Fibroblast of lung (primary cell): ENCODE results near the gene MS4A4A. TPM values are rescaled to one million over a fixed set of nuclear protein-coding genes. Genes with fewer than 3 reads are reported as not detected.

Experiments
- DNase-seq, 2 donors: peaks; one replicate each; pipeline versions ENCODE4 v3.0.0 to v3.0.0-alpha.2; 2010; ENCODE audit warnings: low read depth in 2 of 2
- H2AFZ ChIP-seq: 2 replicates; pipeline ENCODE4 v1.5.1; 2012; ENCODE audit warnings: low read length, control low read depth, inconsistent platforms
- H3K27ac ChIP-seq: 2 replicates; pipeline ENCODE4 v1.5.1; 2011; ENCODE audit warnings: low read length, control low read depth; ENCODE audit not compliant: insufficient read depth
- H3K27me3 ChIP-seq: 2 replicates; pipeline ENCODE4 v1.5.1; 2011; ENCODE audit warnings: mild to moderate bottlenecking, low read length; ENCODE audit not compliant: control insufficient read depth, insufficient read depth
- H3K36me3 ChIP-seq: 2 replicates; pipeline ENCODE4 v1.5.1; 2011; ENCODE audit warnings: low read length; ENCODE audit not compliant: control insufficient read depth, insufficient read depth
- H3K4me1 ChIP-seq: 2 replicates; pipeline ENCODE4 v1.5.1; 2011; ENCODE audit warnings: low read length; ENCODE audit not compliant: control insufficient read depth, insufficient read depth; ENCODE audit errors: extremely low read depth
- H3K4me2 ChIP-seq: 2 replicates; pipeline ENCODE4 v1.5.1; 2011; ENCODE audit warnings: low read length, control low read depth; ENCODE audit not compliant: insufficient read depth; ENCODE audit errors: extremely low read depth
- H3K4me3 ChIP-seq, 4 experiments: fragments of 200-600 bp in 1 of 4; sonication (generic) in 1 of 4; replicated peaks in 1 of 4; 2 replicates each; pipeline ENCODE4 v1.5.1; 2011 to 2016; ENCODE audit warnings: low read length in 4 of 4, low read depth in 3 of 4, mild to moderate bottlenecking in 3 of 4, control low read depth in 2 of 4, inconsistent platforms in 1 of 4, mixed read lengths in 1 of 4; ENCODE audit not compliant: insufficient read depth in 1 of 4; ENCODE audit errors: control extremely low read depth in 1 of 4
- H3K79me2 ChIP-seq: 2 replicates; pipeline ENCODE4 v1.5.1; 2012; ENCODE audit warnings: mild to moderate bottlenecking, low read length, inconsistent platforms; ENCODE audit not compliant: control insufficient read depth, insufficient read depth
- H3K9ac ChIP-seq: 2 replicates; pipeline ENCODE4 v1.5.1; 2011; ENCODE audit warnings: mild to moderate bottlenecking, low read length, control low read depth; ENCODE audit not compliant: insufficient read depth
- H3K9me3 ChIP-seq: 2 replicates; pipeline ENCODE4 v1.5.1; 2012; ENCODE audit warnings: low read depth, low read length; ENCODE audit not compliant: control insufficient read depth, insufficient read depth
- H4K20me1 ChIP-seq: 2 replicates; pipeline ENCODE4 v1.5.1; 2011; ENCODE audit warnings: low read length; ENCODE audit not compliant: control insufficient read depth, insufficient read depth; ENCODE audit errors: extremely low read depth
- EZH2 ChIP-seq: IDR thresholded peaks from 2 replicates; pipeline ENCODE4 v1.5.1; 2012; ENCODE audit warnings: low read length, control low read depth, mild to moderate bottlenecking; ENCODE audit errors: missing control alignments
- polyA plus RNA-seq, 2 donors: library from polyadenylated mRNA; depleted of rRNA in 1 of 2; stranded (reverse) in 1 of 2; unstranded in 1 of 2; fragments of >200 nt; gene quantifications; 2 replicates each; pipeline ENCODE4 v1.2.1, GENCODE V29; 2011 to 2012; ENCODE audit warnings: missing spikeins in 1 of 2
- total RNA-seq: library from RNA; depleted of rRNA; stranded (reverse); fragments of >200 nt; gene quantifications from 2 replicates; pipeline ENCODE4 v1.2.1, GENCODE V29; 2014
- TF ChIP-seq, protein P1 (sequence below), 2 donors: IDR thresholded peaks in 1 of 2; conservative IDR thresholded peaks in 1 of 2; 1 replicate in 1 of 2; 2 replicates in 1 of 2; pipeline ENCODE4 v1.5.1; 2011 to 2012; ENCODE audit warnings: low read length in 2 of 2, control low read depth in 1 of 2, inconsistent platforms in 1 of 2, low read depth in 1 of 2, mild to moderate bottlenecking in 1 of 2

The MS4A4A gene
- total and polyA plus RNA-seq, 2 donors (not counting 1 experiment from before 2014, with no cell fraction given) = not detected

- Histone ChIP-seq H3K9me3 (no peaks in the 10 kb centered on the region), H3K4me2 (no peak overlapping the region), H2AFZ (no peak overlapping the region), H3K4me3 (no peak overlapping the region), H3K79me2 (no peaks in the 10 kb centered on the region), H3K9ac (no peak overlapping the region), H3K4me1 (no peaks in the 10 kb centered on the region), H3K36me3 (no peaks in the 10 kb centered on the region), H3K27me3 (no peaks in the 10 kb centered on the region), H4K20me1 (no peaks in the 10 kb centered on the region), H3K27ac (no peak overlapping the region)
- TF ChIP-seq EZH2 = no peak
- TF ChIP-seq, protein P1, sequence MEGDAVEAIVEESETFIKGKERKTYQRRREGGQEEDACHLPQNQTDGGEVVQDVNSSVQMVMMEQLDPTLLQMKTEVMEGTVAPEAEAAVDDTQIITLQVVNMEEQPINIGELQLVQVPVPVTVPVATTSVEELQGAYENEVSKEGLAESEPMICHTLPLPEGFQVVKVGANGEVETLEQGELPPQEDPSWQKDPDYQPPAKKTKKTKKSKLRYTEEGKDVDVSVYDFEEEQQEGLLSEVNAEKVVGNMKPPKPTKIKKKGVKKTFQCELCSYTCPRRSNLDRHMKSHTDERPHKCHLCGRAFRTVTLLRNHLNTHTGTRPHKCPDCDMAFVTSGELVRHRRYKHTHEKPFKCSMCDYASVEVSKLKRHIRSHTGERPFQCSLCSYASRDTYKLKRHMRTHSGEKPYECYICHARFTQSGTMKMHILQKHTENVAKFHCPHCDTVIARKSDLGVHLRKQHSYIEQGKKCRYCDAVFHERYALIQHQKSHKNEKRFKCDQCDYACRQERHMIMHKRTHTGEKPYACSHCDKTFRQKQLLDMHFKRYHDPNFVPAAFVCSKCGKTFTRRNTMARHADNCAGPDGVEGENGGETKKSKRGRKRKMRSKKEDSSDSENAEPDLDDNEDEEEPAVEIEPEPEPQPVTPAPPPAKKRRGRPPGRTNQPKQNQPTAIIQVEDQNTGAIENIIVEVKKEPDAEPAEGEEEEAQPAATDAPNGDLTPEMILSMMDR (conservative IDR thresholded peaks at IDR 0.05 in 1 of 2, IDR thresholded peaks at IDR 0.05 in 1 of 2; ENCODE audit: low read depth in 1 of 2, low read length in 2 of 2) = no peak
- DNase-seq = no peak
Observed at GRCh38 chr11:60303661-60304060, 23.2 kb downstream of the MS4A4A start.

DNA sequence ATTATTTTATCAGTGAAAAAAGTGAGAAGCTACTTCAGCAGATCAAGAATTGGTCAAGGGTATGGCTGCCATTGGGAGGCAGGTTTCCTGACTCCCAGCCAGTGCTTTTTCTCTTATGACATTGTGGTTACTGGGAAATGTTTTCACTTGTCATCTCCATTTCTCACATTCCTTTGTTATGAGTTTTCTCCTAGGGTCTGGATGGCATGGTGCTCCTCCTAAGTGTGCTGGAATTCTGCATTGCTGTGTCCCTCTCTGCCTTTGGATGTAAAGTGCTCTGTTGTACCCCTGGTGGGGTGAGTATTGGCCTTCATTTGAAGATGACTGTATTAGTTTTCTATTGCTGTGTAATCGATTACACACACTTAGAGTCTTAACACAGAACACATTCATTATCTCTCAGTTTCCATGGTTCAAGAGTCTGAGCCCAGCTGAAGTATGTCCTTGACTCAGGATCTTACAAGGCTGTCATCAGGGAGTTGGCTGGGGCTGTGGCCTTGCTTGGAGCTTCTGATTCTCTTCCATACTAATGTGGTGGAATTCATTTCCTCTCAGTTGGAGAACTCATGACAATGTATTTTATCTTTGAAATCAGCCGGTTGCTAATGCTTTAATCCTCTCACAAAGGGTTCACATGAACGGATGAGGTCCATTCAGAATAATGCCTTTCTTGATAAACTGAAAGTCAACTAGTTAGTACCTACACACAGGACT, 25.6 kb downstream of the MS4A4A start:
- Histone ChIP-seq H2AFZ (no peak overlapping the region), H3K79me2 (no peaks in the 10 kb centered on the region), H4K20me1 (no peaks in the 10 kb centered on the region), H3K9ac (no peak overlapping the region), H3K36me3 (no peaks in the 10 kb centered on the region), H3K4me3 (no peak overlapping the region), H3K27ac (no peak overlapping the region), H3K27me3 (no peaks in the 10 kb centered on the region), H3K9me3 (no peaks in the 10 kb centered on the region), H3K4me1 (no peaks in the 10 kb centered on the region), H3K4me2 (no peak overlapping the region)
- no peak for DNase-seq
- TF ChIP-seq, protein P1 (conservative IDR thresholded peaks at IDR 0.05 in 1 of 2, IDR thresholded peaks at IDR 0.05 in 1 of 2; ENCODE audit: low read depth in 1 of 2, low read length in 2 of 2) = no peak
- no peak for TF ChIP-seq EZH2

DNA sequence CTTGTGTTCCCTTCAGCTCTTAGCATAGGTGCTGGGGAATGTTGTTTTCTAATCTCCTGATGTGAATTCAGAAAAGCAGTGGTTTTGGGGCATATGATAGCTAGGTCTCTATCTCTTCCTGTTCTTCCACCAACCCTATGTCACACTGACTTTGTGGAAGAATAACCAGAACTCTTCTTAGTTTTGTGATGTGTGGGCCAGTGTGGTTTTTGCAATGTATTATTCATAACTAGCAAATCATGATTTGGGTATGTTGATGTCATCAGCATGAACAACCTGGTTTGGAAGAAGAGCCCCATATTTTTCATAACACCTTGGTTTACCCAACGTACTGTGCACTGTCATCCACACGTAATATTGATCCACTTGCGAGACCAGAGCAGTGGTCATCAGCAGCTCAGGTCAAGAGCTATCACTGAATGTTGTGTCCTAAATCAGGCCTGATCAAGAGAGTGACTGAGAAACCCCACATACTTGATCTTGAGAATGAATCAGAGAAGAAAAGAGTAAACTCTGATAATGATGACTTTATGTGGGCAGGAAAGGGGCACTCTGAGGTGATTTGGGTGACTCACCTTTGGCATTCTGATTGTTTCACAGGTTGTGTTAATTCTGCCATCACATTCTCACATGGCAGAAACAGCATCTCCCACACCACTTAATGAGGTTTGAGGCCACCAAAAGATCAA, 27.2 kb downstream of the MS4A4A start:
- DNase-seq = no peak
- H3K27me3 ChIP-seq = no peaks in the 10 kb centered on the region
- H3K79me2 ChIP-seq = no peaks in the 10 kb centered on the region
- H3K4me2 ChIP-seq = no peak overlapping the region
- H3K4me3 ChIP-seq = no peak overlapping the region
- TF ChIP-seq, protein P1 (conservative IDR thresholded peaks at IDR 0.05 in 1 of 2, IDR thresholded peaks at IDR 0.05 in 1 of 2; ENCODE audit: low read depth in 1 of 2, low read length in 2 of 2) = no peak
- no peak for TF ChIP-seq EZH2
- no peaks in the 10 kb centered on the region for H4K20me1 ChIP-seq
- no peaks in the 10 kb centered on the region for H3K36me3 ChIP-seq
- no peak overlapping the region for H3K9ac ChIP-seq
- no peak overlapping the region for H3K27ac ChIP-seq
- no peaks in the 10 kb centered on the region for H3K4me1 ChIP-seq
- no peaks in the 10 kb centered on the region for H3K9me3 ChIP-seq
- no peak overlapping the region for H2AFZ ChIP-seq
